K562 (cell line): ENCODE measurements around the gene PRXL2B. TPM values are rescaled to one million over a fixed set of nuclear protein-coding genes. Genes with fewer than 3 reads are reported as not detected.

ENCODE experiments used
- CXXC5 ChIP-seq: fragments of 250-450 bp; sonication (Bioruptor Pico); IDR thresholded peaks from 2 replicates; pipeline ENCODE4 v1.8.0; 2022; ENCODE audit warnings: inconsistent platforms, mild to moderate bottlenecking, moderate library complexity
- FOXP1 ChIP-seq: sonication (generic); formaldehyde crosslinking; IDR thresholded peaks from 2 replicates; pipeline ENCODE4 v1.8.0; 2022; ENCODE audit warnings: mild to moderate bottlenecking, missing genetic modification reagents
- GABPA ChIP-seq: fragments of 200-800 bp; sonication (Bioruptor generic); conservative IDR thresholded peaks from 2 replicates; pipeline ENCODE4 v1.6.1; 2016; ENCODE audit warnings: low read depth, missing genetic modification characterization, missing compliant biosample characterization
- GTF2E2 ChIP-seq: fragments of 200-800 bp; sonication (Bioruptor generic); IDR thresholded peaks from 2 replicates; pipeline ENCODE4 v1.6.1; 2016; ENCODE audit warnings: missing genetic modification characterization, missing compliant biosample characterization
- KAT7 ChIP-seq: sonication (generic); formaldehyde crosslinking; IDR thresholded peaks from 2 replicates; pipeline ENCODE4 v1.8.0; 2022; ENCODE audit warnings: missing genetic modification reagents, mild to moderate bottlenecking, borderline replicate concordance
- MTA2 ChIP-seq: fragments of 450-650 bp; IDR thresholded peaks from 2 replicates; pipeline ENCODE4 v1.6.1; 2016; ENCODE audit warnings: low read depth
- NR1H2 ChIP-seq: sonication (generic); formaldehyde crosslinking; IDR thresholded peaks from 2 replicates; pipeline ENCODE4 v1.4.0; 2020; ENCODE audit warnings: mild to moderate bottlenecking, missing genetic modification reagents
- RFX7 ChIP-seq: fragments of 250-450 bp; sonication (Bioruptor Pico); IDR thresholded peaks from 2 replicates; pipeline ENCODE4 v1.5.1; 2021; ENCODE audit warnings: mild to moderate bottlenecking
- SMARCE1 ChIP-seq: fragments of 450-650 bp; IDR thresholded peaks from 2 replicates; pipeline ENCODE4 v1.7.1; 2016; ENCODE audit warnings: mild to moderate bottlenecking
- STAG1 ChIP-seq: sonication (generic); formaldehyde crosslinking; IDR thresholded peaks from 2 replicates; pipeline ENCODE4 v1.5.0; 2020; ENCODE audit warnings: missing genetic modification reagents, borderline replicate concordance
- TGIF2 ChIP-seq: sonication (generic); formaldehyde crosslinking; IDR thresholded peaks from 2 replicates; pipeline ENCODE4 v1.8.1; 2022; ENCODE audit warnings: mild to moderate bottlenecking, missing genetic modification reagents, moderate library complexity
- ZBTB11 ChIP-seq, 3 experiments: fragments of 200-800 bp in 1 of 3; fragments of 250-450 bp in 1 of 3; fragments of 450-650 bp in 1 of 3; sonication (Bioruptor Pico) in 1 of 3; sonication (Bioruptor generic) in 1 of 3; formaldehyde crosslinking in 1 of 3; IDR thresholded peaks; 2 replicates each; pipeline versions ENCODE4 v1.6.1 to v1.8.0; 2016 to 2022; ENCODE audit warnings: mild to moderate bottlenecking in 2 of 3, missing genetic modification characterization in 2 of 3, missing compliant biosample characterization in 1 of 3, moderate library complexity in 1 of 3
- ZNF354B ChIP-seq: fragments of 250-450 bp; sonication (Bioruptor Pico); IDR thresholded peaks from 2 replicates; pipeline ENCODE4 v1.4.0; 2020
- polyA plus RNA-seq, 8 experiments: library from polyadenylated mRNA; depleted of rRNA in 4 of 8; stranded (reverse) in 5 of 8; unstranded in 3 of 8; fragments of >200 nt; fragmentation: Nextera tagmentation in 2 of 8; fragmentation: Illumina TruSeq in 1 of 8; extraction: Ambion mirVana in 2 of 8; extraction: Trizol in 1 of 8; gene quantifications; 2 replicates each; pipeline versions ENCODE4 v1.2.1 to v1.2.3, GENCODE V29; 2011 to 2014; ENCODE audit warnings: inconsistent platforms in 1 of 8, missing spikeins in 1 of 8
- total RNA-seq, 7 experiments: library from RNA; depleted of rRNA in 6 of 7; stranded (reverse); fragments of >200 nt in 6 of 7; fragmentation: Illumina TruSeq in 2 of 7; extraction: Trizol in 2 of 7; gene quantifications; 2 replicates each; pipeline versions ENCODE4 v1.2.1 to v1.2.3, GENCODE V29; 2011 to 2021; ENCODE audit warnings: low replicate concordance in 1 of 7
- TF ChIP-seq, protein P1 (sequence below): sonication (generic); formaldehyde crosslinking; IDR thresholded peaks from 2 replicates; pipeline ENCODE4 v1.8.0; 2023; ENCODE audit warnings: missing genetic modification reagents, mild to moderate bottlenecking, borderline replicate concordance
- TF ChIP-seq, protein P2 (sequence below), 2 experiments: IDR thresholded peaks; 2 replicates each; pipeline ENCODE4 v1.6.1; 2011; ENCODE audit warnings: borderline replicate concordance in 1 of 2, control low read depth in 1 of 2, low read depth in 1 of 2, low read length in 1 of 2, mild to moderate bottlenecking in 1 of 2, mixed read lengths in 1 of 2, moderate library complexity in 1 of 2; ENCODE audit not compliant: insufficient read depth in 1 of 2, insufficient read length in 1 of 2, poor library complexity in 1 of 2, severe bottlenecking in 1 of 2; ENCODE audit errors: extremely low read depth in 1 of 2

PRXL2B gene
- total and polyA plus RNA-seq, 9 of the 15 experiments (the other 6 are each of a cell fraction or from before 2014, with no cell fraction given), result 0.99 to 25.3 (median 11.8) TPM

DNA sequence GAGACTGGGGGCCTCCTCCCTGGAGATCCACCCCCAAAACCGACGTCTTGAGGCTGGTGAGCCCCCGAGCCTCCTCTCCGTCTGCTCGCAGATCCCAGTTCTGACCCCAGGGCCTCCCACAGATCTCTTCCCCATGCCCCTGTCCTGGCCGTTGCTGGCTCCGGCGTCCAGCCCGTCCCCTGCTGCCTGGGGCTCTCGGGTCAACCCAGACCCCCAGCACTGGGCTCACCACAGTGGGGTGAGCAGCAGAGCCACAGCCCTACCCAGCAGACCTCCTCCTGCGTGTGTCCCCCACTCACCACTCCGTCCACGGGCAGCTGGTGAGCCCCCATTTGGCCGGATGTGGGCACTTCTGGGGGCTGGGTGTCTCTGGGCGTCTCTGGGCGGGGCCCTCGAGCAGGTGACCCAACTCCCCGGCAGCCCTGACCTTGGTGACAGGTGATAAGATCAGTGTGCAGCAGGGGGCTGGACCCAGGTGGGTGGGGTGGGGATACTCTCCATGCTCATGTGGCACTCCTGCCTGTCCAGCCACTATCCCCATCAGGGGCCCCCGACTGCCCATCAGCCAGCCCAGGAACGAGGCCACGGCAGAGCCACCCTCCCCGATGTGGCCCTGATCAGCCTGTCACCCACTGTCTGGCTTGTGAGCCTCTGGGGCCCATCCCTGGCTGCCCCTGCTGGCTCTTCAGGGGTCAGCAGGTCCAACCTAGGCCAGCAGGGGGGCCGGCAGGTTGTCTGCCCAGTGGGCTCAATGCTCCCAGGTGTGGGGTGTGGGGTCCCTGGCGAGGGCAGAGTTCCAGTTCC, 29.7 kb upstream of the PRXL2B start (continued):
- TF ChIP-seq, protein P1, sequence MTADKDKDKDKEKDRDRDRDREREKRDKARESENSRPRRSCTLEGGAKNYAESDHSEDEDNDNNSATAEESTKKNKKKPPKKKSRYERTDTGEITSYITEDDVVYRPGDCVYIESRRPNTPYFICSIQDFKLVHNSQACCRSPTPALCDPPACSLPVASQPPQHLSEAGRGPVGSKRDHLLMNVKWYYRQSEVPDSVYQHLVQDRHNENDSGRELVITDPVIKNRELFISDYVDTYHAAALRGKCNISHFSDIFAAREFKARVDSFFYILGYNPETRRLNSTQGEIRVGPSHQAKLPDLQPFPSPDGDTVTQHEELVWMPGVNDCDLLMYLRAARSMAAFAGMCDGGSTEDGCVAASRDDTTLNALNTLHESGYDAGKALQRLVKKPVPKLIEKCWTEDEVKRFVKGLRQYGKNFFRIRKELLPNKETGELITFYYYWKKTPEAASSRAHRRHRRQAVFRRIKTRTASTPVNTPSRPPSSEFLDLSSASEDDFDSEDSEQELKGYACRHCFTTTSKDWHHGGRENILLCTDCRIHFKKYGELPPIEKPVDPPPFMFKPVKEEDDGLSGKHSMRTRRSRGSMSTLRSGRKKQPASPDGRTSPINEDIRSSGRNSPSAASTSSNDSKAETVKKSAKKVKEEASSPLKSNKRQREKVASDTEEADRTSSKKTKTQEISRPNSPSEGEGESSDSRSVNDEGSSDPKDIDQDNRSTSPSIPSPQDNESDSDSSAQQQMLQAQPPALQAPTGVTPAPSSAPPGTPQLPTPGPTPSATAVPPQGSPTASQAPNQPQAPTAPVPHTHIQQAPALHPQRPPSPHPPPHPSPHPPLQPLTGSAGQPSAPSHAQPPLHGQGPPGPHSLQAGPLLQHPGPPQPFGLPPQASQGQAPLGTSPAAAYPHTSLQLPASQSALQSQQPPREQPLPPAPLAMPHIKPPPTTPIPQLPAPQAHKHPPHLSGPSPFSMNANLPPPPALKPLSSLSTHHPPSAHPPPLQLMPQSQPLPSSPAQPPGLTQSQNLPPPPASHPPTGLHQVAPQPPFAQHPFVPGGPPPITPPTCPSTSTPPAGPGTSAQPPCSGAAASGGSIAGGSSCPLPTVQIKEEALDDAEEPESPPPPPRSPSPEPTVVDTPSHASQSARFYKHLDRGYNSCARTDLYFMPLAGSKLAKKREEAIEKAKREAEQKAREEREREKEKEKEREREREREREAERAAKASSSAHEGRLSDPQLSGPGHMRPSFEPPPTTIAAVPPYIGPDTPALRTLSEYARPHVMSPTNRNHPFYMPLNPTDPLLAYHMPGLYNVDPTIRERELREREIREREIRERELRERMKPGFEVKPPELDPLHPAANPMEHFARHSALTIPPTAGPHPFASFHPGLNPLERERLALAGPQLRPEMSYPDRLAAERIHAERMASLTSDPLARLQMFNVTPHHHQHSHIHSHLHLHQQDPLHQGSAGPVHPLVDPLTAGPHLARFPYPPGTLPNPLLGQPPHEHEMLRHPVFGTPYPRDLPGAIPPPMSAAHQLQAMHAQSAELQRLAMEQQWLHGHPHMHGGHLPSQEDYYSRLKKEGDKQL (CRISPR knock-in tag), result no peak
- TF ChIP-seq TGIF2 (CRISPR knock-in tag) (no peak), GTF2E2 (no peak), ZBTB11 (CRISPR knock-in tag; IDR thresholded peaks at IDR 0.05) (peak in 1 of 3 experiments; percentile 65; a peak in 2 of 6 replicates), STAG1 (CRISPR knock-in tag) (no peak), RFX7 (CRISPR knock-in tag) (no peak), CXXC5 (CRISPR knock-in tag) (peak; percentile 24), SMARCE1 (no peak), MTA2 (no peak), KAT7 (CRISPR knock-in tag) (0 out of 2 replicates have a peak, but pooled peaks have one; percentile 40), FOXP1 (no peak), GABPA (tag) (peak; percentile 61), NR1H2 (CRISPR knock-in tag) (no peak), ZNF354B (no peak)
- TF ChIP-seq, protein P2, sequence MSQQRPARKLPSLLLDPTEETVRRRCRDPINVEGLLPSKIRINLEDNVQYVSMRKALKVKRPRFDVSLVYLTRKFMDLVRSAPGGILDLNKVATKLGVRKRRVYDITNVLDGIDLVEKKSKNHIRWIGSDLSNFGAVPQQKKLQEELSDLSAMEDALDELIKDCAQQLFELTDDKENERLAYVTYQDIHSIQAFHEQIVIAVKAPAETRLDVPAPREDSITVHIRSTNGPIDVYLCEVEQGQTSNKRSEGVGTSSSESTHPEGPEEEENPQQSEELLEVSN (IDR thresholded peaks at IDR 0.05; ENCODE audit: borderline replicate concordance in 1 of 2, extremely low read depth in 1 of 2, insufficient read depth in 1 of 2, insufficient read length in 1 of 2, low read depth in 1 of 2, low read length in 1 of 2, poor library complexity in 1 of 2, severe bottlenecking in 1 of 2), result no peak
